Suprapubic skin (tissue), 3 donors: Measurements from ENCODE around the gene EP300.
"Not testable (repeated sequence)": the region's sequence is repeated elsewhere in the genome, so short reads cannot be mapped to it uniquely, and the experiment has no call there.

Source experiments
- CTCF ChIP-seq, 2 donors: fragments of 200-600 bp in 1 of 2; fragments of 450-650 bp in 1 of 2; sonication (generic) in 1 of 2; IDR thresholded peaks; one replicate each; pipeline ENCODE4 v1.5.1; 2016 to 2019; ENCODE audit warnings: antibody characterized with exemption in 2 of 2, mild to moderate bottlenecking in 1 of 2, moderate library complexity in 1 of 2
- POLR2AphosphoS5 ChIP-seq, 3 donors: sonication (generic); formaldehyde crosslinking; IDR thresholded peaks; one replicate each; pipeline ENCODE4 v1.6.1; 2017; ENCODE audit warnings: antibody characterized with exemption in 3 of 3

GRCh38 chr22:41106969-41107325, 14.6 kb downstream of the EP300 start:
- TF ChIP-seq CTCF, POLR2AphosphoS5 (IDR thresholded peaks at IDR 0.05): not testable (repeated sequence)
